Stomach (tissue), 9 donors: ENCODE data around the gene DGCR8. TPM values are rescaled to one million over a fixed set of nuclear protein-coding genes. Genes with fewer than 3 reads are reported as not detected.

ENCODE experiments used
- DNase-seq, 2 donors: peaks; one replicate each; pipeline versions ENCODE4 v3.0.0 to v3.0.0-alpha.2; 2013 to 2019
- H3K27ac ChIP-seq, 5 donors: fragments of 200-600 bp in 4 of 5; sonication (generic) in 4 of 5; one replicate each; pipeline ENCODE4 v1.5.1; 2013 to 2019; ENCODE audit warnings: mild to moderate bottlenecking in 1 of 5, moderate library complexity in 1 of 5
- H3K27me3 ChIP-seq, 3 donors: fragments of 200-600 bp; sonication (generic); one replicate each; pipeline ENCODE4 v1.5.1; 2017 to 2019; ENCODE audit warnings: mixed run types in 1 of 3
- H3K36me3 ChIP-seq, 4 donors: fragments of 200-600 bp; sonication (generic); 1 replicate in 3 of 4; 2 replicates in 1 of 4; pipeline ENCODE4 v1.5.1; 2016 to 2019
- H3K4me1 ChIP-seq, 4 donors: fragments of 200-600 bp; sonication (generic); one replicate each; pipeline ENCODE4 v1.5.1; 2016 to 2019
- H3K4me3 ChIP-seq, 4 donors: fragments of 200-600 bp; sonication (generic) in 3 of 4; one replicate each; pipeline ENCODE4 v1.5.1; 2016 to 2019; ENCODE audit warnings: mild to moderate bottlenecking in 1 of 4
- H3K9me3 ChIP-seq, 4 donors: fragments of 200-600 bp; sonication (generic); one replicate each; pipeline ENCODE4 v1.5.1; 2016 to 2019
- EP300 ChIP-seq: sonication (generic); formaldehyde crosslinking; IDR thresholded peaks from one replicate; pipeline ENCODE4 v1.6.1; 2017; ENCODE audit warnings: antibody characterized with exemption
- POLR2A ChIP-seq, 4 donors: fragments of 450-650 bp; IDR thresholded peaks; one replicate each; pipeline ENCODE4 v1.6.1; 2016; ENCODE audit warnings: antibody characterized with exemption in 4 of 4, control low read depth in 2 of 4, mild to moderate bottlenecking in 1 of 4, moderate library complexity in 1 of 4
- POLR2AphosphoS5 ChIP-seq, 3 donors: sonication (generic); formaldehyde crosslinking; IDR thresholded peaks; one replicate each; pipeline ENCODE4 v1.6.1; 2016; ENCODE audit warnings: antibody characterized with exemption in 3 of 3
- whole genome bisulfite sequencing, 5 donors: extraction: QIAGEN DNeasy Blood & Tissue Kit in 3 of 5; methylation state at CpG; one replicate each; pipeline versions ENCODE4 v1.1.5 to v1.1.7; 2013 to 2018; 5-methylcytosine and 5-hydroxymethylcytosine counted together
- intact Hi-C: fragments of 100-400 bp; cut with DNase I; formaldehyde crosslinking; loops from one replicate; pipeline ENCODE4 v1.15.1; 2023; ENCODE audit warnings: low total_unique reads
- polyA plus RNA-seq, 3 donors: library from polyadenylated mRNA; stranded (reverse); fragments of 200-250 nt; gene quantifications; one replicate each; pipeline ENCODE4 v1.2.3, GENCODE V29; 2013
- total RNA-seq, 5 donors: library from RNA; depleted of rRNA; stranded (reverse); fragments of >200 nt; gene quantifications; one replicate each; pipeline versions ENCODE4 v1.1.0 to v1.2.3, GENCODE V29; 2014 to 2016
- TF ChIP-seq, protein P1 (sequence below), 7 experiments: fragments of 450-650 bp in 4 of 7; fragments of 200-600 bp in 3 of 7; sonication (generic) in 3 of 7; IDR thresholded peaks; one replicate each; pipeline ENCODE4 v1.5.1; 2016 to 2019; ENCODE audit warnings: antibody characterized with exemption in 7 of 7, control low read depth in 2 of 7, mild to moderate bottlenecking in 1 of 7
- donor health status: healthy with polysubstance abuse.
- donor health status: Bipolar disorder and iron deficiency.
- donor health status: healthy.

Gene DGCR8
- total and polyA plus RNA-seq, 8 donors: 7.8 to 55.4 (median 30.6) TPM

DNA sequence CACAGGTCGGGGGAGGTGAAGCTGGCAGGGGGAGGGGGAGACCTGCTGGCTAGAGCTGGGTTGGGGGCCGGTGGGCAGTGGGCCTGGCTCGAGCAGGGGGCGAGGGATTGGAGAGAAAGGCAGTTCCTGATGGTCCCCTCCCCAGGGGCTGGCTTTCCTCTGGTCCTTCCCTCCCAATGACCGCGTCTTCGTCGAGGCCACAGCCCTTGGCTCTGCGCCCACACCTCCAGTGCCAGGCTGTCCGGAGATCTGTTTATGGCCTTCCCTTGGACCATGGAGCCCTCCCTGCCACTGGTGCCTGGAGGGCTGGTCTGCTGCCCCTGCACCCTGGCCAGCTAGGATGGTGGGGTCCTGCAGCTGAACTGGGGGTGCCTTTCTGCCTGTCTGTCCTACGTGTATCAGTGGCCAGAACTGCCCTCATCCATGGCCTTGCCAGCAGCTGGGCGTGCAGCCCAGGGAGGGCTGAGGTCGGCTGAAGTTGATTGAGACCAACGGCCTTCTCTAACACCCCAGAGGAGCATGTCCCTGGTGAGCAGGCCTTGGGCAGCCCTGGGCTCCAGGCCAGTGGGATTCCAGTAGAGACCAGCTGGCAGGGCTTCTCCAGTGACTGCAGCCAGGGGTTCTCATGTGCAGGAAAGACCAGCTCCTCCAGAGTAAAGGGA is 46.9 kb upstream of the DGCR8 start:
- peak in 1 of 2 donors; percentile 63 for DNase-seq
- peak overlapping the region; percentile 23 to 51 (median 38) for H3K27ac ChIP-seq
- TF ChIP-seq, protein P1, sequence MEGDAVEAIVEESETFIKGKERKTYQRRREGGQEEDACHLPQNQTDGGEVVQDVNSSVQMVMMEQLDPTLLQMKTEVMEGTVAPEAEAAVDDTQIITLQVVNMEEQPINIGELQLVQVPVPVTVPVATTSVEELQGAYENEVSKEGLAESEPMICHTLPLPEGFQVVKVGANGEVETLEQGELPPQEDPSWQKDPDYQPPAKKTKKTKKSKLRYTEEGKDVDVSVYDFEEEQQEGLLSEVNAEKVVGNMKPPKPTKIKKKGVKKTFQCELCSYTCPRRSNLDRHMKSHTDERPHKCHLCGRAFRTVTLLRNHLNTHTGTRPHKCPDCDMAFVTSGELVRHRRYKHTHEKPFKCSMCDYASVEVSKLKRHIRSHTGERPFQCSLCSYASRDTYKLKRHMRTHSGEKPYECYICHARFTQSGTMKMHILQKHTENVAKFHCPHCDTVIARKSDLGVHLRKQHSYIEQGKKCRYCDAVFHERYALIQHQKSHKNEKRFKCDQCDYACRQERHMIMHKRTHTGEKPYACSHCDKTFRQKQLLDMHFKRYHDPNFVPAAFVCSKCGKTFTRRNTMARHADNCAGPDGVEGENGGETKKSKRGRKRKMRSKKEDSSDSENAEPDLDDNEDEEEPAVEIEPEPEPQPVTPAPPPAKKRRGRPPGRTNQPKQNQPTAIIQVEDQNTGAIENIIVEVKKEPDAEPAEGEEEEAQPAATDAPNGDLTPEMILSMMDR (IDR thresholded peaks at IDR 0.05): no peak
- no peak for TF ChIP-seq POLR2AphosphoS5 (IDR thresholded peaks at IDR 0.05)
- TF ChIP-seq EP300: no peak
- no peak for TF ChIP-seq POLR2A (IDR thresholded peaks at IDR 0.05)
- no peaks in the 10 kb centered on the region for H3K9me3 ChIP-seq
- intact Hi-C loops: no loop called here
- 23 to 64% (median 45%) methylated on average over 8 to 14 of the region's 14 CpGs for WGBS, 5 donors
- peaks cover 8 to 51% (median 27%) of the 10 kb centered on the region in 4 donors for H3K4me1 ChIP-seq
- peaks cover 9 to 34% (median 23%) of the 10 kb centered on the region in 4 donors for H3K36me3 ChIP-seq
- H3K27me3 ChIP-seq: no peaks in the 10 kb centered on the region
- no peak overlapping the region for H3K4me3 ChIP-seq

DNA sequence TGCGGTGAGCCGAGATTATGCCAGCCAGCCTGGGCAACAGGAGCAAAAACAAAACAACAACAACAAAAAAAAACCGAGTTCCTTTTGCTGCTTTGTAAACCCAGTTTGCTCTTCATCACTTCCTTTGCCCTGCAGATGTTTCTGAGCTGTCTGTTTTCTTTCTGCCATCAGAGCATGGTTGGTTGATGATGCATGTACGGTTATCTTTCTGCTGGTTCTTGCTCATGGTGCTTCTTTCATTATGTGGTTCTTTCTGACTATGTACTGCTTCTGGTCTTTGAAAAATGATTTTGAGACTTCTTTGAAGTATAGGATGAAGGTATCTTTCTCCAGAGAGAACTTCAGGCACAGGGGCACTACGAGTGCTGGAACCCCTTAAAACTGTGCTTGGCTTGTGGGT is 45.9 kb upstream of the DGCR8 start:
- Histone ChIP-seq H3K27me3 (no peaks in the 10 kb centered on the region), H3K4me1 (peaks cover 8 to 47% (median 27%) of the 10 kb centered on the region in 4 donors), H3K27ac (no peak overlapping the region), H3K4me3 (no peak overlapping the region), H3K9me3 (no peaks in the 10 kb centered on the region), H3K36me3 (peaks cover 12 to 44% (median 32%) of the 10 kb centered on the region in 4 donors)
- TF ChIP-seq POLR2A (IDR thresholded peaks at IDR 0.05) (no peak), POLR2AphosphoS5 (IDR thresholded peaks at IDR 0.05) (no peak), EP300 (no peak)
- TF ChIP-seq, protein P1 (IDR thresholded peaks at IDR 0.05): no peak
- intact Hi-C loops: no loop called here
- 81 to 95% (median 86%) methylated on average over 5 of the region's 5 CpGs for WGBS, 5 donors
- DNase-seq: no peak

DNA sequence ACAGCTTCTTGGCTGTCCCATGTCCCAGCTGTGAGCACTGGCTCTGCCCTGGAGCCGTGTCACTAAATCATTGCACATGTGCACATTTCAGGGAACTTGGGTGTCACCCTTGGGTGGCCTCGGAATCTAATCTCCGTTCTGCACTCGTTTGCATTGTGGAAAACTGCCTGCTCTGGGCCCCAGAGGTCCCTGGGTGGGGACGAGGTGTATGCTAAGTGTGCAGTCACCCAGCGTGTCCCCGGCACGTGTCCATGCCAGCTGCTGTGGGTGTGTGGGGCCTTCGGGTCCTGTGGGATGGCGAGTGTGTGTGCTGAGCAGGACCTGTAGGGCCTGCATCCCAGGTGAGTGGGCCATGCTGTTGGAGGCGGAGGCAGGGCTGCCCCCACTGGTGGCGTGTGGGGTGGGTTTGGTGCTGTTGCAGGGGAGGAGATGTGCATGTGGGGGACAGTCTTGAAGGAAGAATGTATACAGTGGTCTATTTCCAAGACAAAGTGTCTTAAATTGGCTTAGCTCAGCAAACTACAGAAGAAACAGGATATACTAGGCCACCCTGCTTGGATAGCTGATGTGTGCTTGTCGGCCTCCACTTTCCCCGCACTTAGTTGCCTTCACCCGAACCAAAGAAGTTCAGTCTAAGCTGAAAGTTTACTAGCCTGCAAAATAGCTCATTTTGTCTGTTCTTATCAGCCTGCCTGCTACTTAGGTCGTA is 44.5 kb upstream of the DGCR8 start:
- Histone ChIP-seq H3K9me3 (no peaks in the 10 kb centered on the region), H3K36me3 (peaks cover 12 to 58% (median 46%) of the 10 kb centered on the region in 4 donors), H3K4me3 (no peak overlapping the region), H3K27me3 (no peaks in the 10 kb centered on the region), H3K4me1 (peaks cover 8 to 41% (median 27%) of the 10 kb centered on the region in 4 donors), H3K27ac (no peak overlapping the region)
- 53 to 87% (median 63%) methylated on average over 15 to 16 of the region's 16 CpGs for WGBS, 5 donors
- peak in 1 of 2 donors; percentile 43 for DNase-seq
- intact Hi-C loops: no loop called here
- TF ChIP-seq POLR2A (IDR thresholded peaks at IDR 0.05): no peak
- TF ChIP-seq POLR2AphosphoS5 (IDR thresholded peaks at IDR 0.05): no peak

DNA sequence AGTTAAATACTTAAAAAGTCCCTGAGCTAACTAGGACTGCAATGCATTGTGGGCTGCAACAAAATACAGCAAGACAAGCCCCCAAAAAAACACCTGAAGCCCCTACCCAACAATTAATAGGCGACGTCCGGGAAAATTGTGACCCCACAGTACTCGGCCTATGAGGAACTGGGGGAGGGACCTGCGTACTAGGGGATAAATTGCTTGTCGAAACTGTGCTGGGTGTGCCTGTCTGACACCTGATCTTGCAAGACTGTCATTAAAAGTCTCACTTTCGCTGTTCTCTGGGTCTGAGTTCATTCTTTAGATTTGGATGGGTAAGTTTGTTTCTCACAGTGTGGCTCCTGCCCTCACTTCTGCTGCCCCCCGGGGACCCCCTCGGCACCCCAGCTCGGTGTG is 44.0 kb upstream of the DGCR8 start:
- peaks cover 8 to 41% (median 27%) of the 10 kb centered on the region in 4 donors for H3K4me1 ChIP-seq
- H3K27me3 ChIP-seq: no peaks in the 10 kb centered on the region
- no peak overlapping the region for H3K27ac ChIP-seq
- intact Hi-C loops: no loop called here
- H3K4me3 ChIP-seq: no peak overlapping the region
- H3K36me3 ChIP-seq: peaks cover 12 to 62% (median 52%) of the 10 kb centered on the region in 4 donors
- no peak for DNase-seq
- no peak for TF ChIP-seq POLR2A (IDR thresholded peaks at IDR 0.05)
- TF ChIP-seq POLR2AphosphoS5 (IDR thresholded peaks at IDR 0.05): no peak
- TF ChIP-seq, protein P1 (IDR thresholded peaks at IDR 0.05): no peak
- no peak for TF ChIP-seq EP300
- H3K9me3 ChIP-seq: no peaks in the 10 kb centered on the region
- 84 to 94% (median 92%) methylated on average over 10 of the region's 10 CpGs for WGBS, 5 donors
